ENCODE measurements around the gene ABCA1.
A peak's percentile ranks its signal among the peaks of the same experiment; 100 is the strongest.

ABCA1 gene

DNA sequence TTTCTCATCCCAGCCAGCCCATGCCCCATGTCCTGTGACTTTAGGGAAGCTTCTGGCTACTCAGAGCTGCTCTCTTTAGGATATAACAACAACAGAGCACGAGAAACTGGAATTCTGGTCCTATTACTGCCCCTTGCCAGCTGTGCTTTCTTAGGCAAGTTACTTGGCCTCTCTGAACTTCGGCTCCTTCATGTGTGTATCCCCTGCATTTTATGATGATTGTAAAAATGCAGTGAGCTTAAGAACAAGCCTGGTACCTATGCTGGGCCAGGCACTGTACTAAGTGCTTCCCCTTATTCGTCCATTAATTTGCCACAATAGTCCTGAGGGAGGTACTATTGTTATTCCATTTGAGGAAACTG is 54.5 kb downstream of the ABCA1 start:
- Mint-ChIP-seq H3K36me3 (ENCODE audit: low read depth) (peaks cover 20% of the 10 kb centered on the region), H3K27me3 (ENCODE audit: low read depth) (peaks cover 3% of the 10 kb centered on the region), H3K4me1 (peaks cover 38% of the 10 kb centered on the region), H3K9me3 (no peaks in the 10 kb centered on the region), H3K27ac (peak overlapping the region; percentile 69 to 79 (median 70)), H3K4me3 (no peak overlapping the region)
- TF ChIP-seq, protein P1, sequence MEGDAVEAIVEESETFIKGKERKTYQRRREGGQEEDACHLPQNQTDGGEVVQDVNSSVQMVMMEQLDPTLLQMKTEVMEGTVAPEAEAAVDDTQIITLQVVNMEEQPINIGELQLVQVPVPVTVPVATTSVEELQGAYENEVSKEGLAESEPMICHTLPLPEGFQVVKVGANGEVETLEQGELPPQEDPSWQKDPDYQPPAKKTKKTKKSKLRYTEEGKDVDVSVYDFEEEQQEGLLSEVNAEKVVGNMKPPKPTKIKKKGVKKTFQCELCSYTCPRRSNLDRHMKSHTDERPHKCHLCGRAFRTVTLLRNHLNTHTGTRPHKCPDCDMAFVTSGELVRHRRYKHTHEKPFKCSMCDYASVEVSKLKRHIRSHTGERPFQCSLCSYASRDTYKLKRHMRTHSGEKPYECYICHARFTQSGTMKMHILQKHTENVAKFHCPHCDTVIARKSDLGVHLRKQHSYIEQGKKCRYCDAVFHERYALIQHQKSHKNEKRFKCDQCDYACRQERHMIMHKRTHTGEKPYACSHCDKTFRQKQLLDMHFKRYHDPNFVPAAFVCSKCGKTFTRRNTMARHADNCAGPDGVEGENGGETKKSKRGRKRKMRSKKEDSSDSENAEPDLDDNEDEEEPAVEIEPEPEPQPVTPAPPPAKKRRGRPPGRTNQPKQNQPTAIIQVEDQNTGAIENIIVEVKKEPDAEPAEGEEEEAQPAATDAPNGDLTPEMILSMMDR (IDR thresholded peaks at IDR 0.05; ENCODE audit: unreplicated experiment in 3 of 3): no peak

DNA sequence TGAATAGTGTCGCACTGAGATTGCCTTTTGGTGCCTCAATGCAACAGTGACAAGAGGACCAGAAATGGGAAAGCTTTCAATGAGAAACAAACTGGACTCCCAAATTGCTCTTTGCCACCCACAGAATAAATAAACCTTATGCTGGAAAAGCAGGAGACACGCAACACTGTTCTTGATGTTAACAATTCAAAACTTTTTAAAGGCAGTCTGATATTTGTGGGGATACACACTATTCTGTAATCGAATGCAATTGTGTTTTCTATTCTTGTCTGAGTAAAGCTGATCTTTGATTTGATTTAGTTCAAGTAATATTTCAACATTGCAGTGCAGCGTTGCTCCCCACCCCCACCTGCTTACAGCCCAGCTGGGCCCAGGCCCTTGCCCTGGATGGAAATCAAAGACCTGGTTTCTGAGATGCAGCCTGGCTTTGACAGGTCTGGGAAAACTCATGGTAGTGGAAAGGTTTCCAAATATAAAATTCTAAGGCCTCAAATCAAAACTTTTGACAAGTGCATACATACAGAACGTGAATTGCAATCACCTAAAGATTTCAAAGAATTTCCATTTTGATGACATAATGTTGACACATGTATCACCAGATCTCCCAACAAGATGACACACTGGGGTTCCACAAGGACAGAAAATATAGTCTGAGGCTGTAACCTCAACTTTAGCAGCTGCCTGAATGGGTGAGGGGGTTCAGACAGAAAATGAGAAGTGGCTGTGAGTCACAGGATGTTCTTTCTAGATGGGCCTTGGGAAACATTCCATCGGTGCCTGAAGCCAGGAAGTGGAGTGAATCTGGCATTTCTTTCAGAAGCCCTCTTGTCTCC is 55.1 kb downstream of the ABCA1 start:
- Mint-ChIP-seq H3K4me3 (no peak overlapping the region), H3K9me3 (no peaks in the 10 kb centered on the region), H3K4me1 (peaks cover 44% of the 10 kb centered on the region), H3K27me3 (ENCODE audit: low read depth) (peaks cover 3% of the 10 kb centered on the region), H3K36me3 (ENCODE audit: low read depth) (peaks cover 20% of the 10 kb centered on the region), H3K27ac (peak overlapping the region; percentile 69 to 79 (median 70))
- TF ChIP-seq, protein P1 (IDR thresholded peaks at IDR 0.05; ENCODE audit: unreplicated experiment in 3 of 3): no peak

DNA sequence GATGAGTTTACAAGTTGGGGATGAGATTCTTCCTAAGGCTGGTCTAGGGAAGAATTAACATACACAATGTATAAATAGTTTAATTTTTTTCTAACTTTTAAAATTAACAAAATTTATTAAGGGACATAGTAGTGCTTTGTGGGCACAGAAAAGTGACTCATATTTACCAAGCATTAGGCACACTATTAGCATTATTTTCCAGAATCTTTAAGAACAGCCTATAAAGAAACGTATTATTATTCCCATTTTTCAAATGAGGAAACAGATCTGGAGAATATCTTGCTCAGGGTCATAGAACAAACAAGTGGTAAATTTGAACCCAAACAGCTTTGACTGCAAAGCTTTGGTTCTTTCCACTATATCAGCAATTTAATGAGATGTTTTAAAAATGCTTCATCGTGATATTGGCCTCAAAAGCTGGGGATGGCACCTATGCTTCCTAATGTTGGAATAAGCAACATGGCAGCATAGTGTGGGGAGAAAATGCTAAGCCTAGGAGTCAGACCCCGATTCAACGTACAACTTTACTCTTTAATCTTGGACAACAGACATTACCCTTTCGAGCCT is 55.9 kb downstream of the ABCA1 start:
- Mint-ChIP-seq H3K4me1 (peaks cover 45% of the 10 kb centered on the region), H3K27ac (peak overlapping the region; percentile 44 to 79 (median 58)), H3K9me3 (no peaks in the 10 kb centered on the region)

DNA sequence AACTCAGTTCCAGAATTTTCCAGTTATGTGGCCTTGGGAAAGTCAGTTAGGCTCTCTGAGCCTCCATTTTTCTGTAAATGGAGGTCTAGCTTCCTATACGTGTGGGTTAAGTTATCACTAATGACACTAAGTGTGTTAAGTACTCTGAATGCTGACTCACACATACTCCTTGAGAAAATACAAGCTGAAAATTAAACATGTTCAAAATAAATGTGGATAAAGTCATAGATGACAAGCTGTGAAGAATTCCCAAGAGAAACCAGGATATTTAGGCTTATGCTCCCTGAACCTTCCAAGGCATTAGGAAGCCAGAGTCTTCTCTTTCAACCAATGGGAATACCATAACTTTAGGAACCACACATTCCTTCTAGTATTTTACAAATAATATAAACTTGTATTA is 58.1 kb downstream of the ABCA1 start:
- H3K27ac Mint-ChIP-seq: peak overlapping the region; percentile 97 to 99 (median 98)
- H3K4me1 Mint-ChIP-seq: peaks cover 59% of the 10 kb centered on the region
- H3K36me3 Mint-ChIP-seq (ENCODE audit: low read depth): peaks cover 8% of the 10 kb centered on the region
- no peaks in the 10 kb centered on the region for H3K9me3 Mint-ChIP-seq
- no peak overlapping the region for H3K4me3 Mint-ChIP-seq
- H3K27me3 Mint-ChIP-seq (ENCODE audit: low read depth): no peaks in the 10 kb centered on the region
- TF ChIP-seq, protein P1 (IDR thresholded peaks at IDR 0.05; ENCODE audit: unreplicated experiment in 3 of 3): no peak

More for the DNA sequence above, 55.9 kb downstream of the ABCA1 start:
- Mint-ChIP-seq H3K36me3 (ENCODE audit: low read depth) (peaks cover 20% of the 10 kb centered on the region), H3K4me3 (no peak overlapping the region), H3K27me3 (ENCODE audit: low read depth) (peaks cover 3% of the 10 kb centered on the region)
- TF ChIP-seq, protein P1 (IDR thresholded peaks at IDR 0.05; ENCODE audit: unreplicated experiment in 3 of 3): no peak

DNA sequence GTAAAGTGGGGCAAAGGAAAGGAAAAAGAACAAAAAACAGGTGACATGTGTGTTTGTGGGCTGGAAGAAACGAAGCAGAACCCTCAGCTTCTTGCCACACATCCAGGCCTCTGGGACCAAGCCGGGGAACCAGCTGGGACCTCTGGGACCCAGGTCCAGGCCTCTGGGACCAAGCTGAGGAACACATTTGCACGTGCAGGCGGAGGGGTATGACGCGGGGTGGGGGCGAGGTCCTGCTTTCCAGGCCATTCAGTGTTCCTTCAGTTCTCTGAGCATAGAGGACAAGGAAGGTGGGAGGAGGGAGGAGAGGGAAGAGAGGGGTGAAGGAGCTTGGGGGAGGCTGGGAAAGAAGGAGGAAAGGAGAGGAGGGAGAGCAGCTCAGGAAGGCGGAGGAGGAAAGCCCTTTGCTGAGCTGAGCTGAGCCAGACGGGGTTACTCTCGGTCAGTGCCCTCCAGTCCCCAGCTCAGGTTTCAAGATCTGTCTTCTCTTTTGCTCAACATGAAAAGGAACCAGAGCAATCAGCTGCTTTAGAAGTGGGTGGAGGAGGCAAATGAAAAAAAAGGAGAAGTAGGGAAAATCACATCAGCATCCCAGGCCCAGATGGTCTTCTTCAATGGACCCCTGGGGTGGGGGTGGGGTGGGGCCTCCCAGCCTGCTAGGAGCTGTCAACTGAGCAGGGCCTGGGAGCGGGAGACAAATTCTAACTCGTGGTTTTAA is 59.1 kb downstream of the ABCA1 start:
- Mint-ChIP-seq H3K27ac (peak overlapping the region; percentile 97 to 99 (median 98)), H3K4me3 (peak overlapping the region; percentile 6 to 54 (median 10)), H3K4me1 (peaks cover 66% of the 10 kb centered on the region), H3K36me3 (ENCODE audit: low read depth) (peaks cover 7% of the 10 kb centered on the region), H3K9me3 (no peaks in the 10 kb centered on the region), H3K27me3 (ENCODE audit: low read depth) (no peaks in the 10 kb centered on the region)
- TF ChIP-seq, protein P1 (IDR thresholded peaks at IDR 0.05; ENCODE audit: unreplicated experiment in 3 of 3): no peak

Data from nephron (organoid).